PC-3 (cell line): ENCODE data around the gene PDSS2. TPM values are rescaled to one million over a fixed set of nuclear protein-coding genes. Genes with fewer than 3 reads are reported as not detected.

Experiments used
- ATAC-seq: fragments of 200-7000 bp; cut with Tn5 transposase; 2 replicates; pipeline ENCODE4 v1.9.1; 2020; ENCODE audit warnings: mild to moderate bottlenecking, moderate library complexity
- BruUV-seq: library from RNA; stranded (reverse); fragments of 400-500 nt; replicated peaks from 2 replicates; lab custom pipeline; 2021; lab: Mats Ljungman, UMichigan
- CTCF ChIA-PET: fragments of 300-600 bp; sonication (Branson Sonifier 250); formaldehyde crosslinking; loops from one replicate; lab custom pipeline; 2022; ENCODE audit warnings: antibody characterized with exemption; lab: Charles Lee
- POLR2A ChIA-PET: fragments of 300-600 bp; sonication (Branson Sonifier 250); formaldehyde crosslinking; loops from one replicate; lab custom pipeline; 2022; ENCODE audit warnings: antibody characterized with exemption; ENCODE audit not compliant: unreplicated experiment; lab: Charles Lee
- DNase-seq: peaks from one replicate; pipeline ENCODE4 v3.0.0-alpha.2; 2015
- H2AFZ ChIP-seq: fragments of 300-600 bp; sonication (generic); 2 replicates; pipeline ENCODE4 v1.6.0; 2016; ENCODE audit warnings: antibody characterized with exemption, low read length
- H3F3A ChIP-seq: fragments of 300-600 bp; sonication (generic); one replicate; pipeline ENCODE4 v1.6.0; 2017; ENCODE audit warnings: antibody characterized with exemption, low read length, control low read depth, mild to moderate bottlenecking; ENCODE audit not compliant: unreplicated experiment
- H3K27ac ChIP-seq: fragments of 300-600 bp; sonication (generic); 2 replicates; pipeline ENCODE4 v1.5.1; 2016; ENCODE audit warnings: mild to moderate bottlenecking, low read length
- H3K27me3 ChIP-seq: fragments of 300-600 bp; sonication (generic); 2 replicates; pipeline ENCODE4 v1.6.1; 2016; ENCODE audit warnings: low read length, mixed read lengths
- H3K36me3 ChIP-seq: fragments of 300-600 bp; sonication (generic); 2 replicates; pipeline ENCODE4 v1.6.1; 2016; ENCODE audit warnings: low read depth, mixed run types, low read length, mixed read lengths
- H3K4me1 ChIP-seq: fragments of 300-600 bp; sonication (generic); 2 replicates; pipeline ENCODE4 v1.5.1; 2016; ENCODE audit warnings: low read length; ENCODE audit not compliant: insufficient read depth
- H3K4me2 ChIP-seq: fragments of 300-600 bp; sonication (generic); 2 replicates; pipeline ENCODE4 v1.6.0; 2016; ENCODE audit warnings: low read length
- H3K4me3 ChIP-seq: fragments of 300-600 bp; sonication (generic); 2 replicates; pipeline ENCODE4 v1.5.1; 2016; ENCODE audit warnings: mild to moderate bottlenecking, low read length, mixed read lengths
- H3K79me2 ChIP-seq: fragments of 300-600 bp; sonication (generic); 2 replicates; pipeline ENCODE4 v1.6.1; 2017; ENCODE audit warnings: low read length, mixed read lengths
- H3K9ac ChIP-seq: fragments of 300-600 bp; sonication (generic); 2 replicates; pipeline ENCODE4 v1.6.0; 2016; ENCODE audit warnings: mild to moderate bottlenecking, low read length
- H3K9me2 ChIP-seq: fragments of 300-600 bp; sonication (generic); replicated peaks from 2 replicates; pipeline ENCODE4 v1.6.1; 2016; ENCODE audit warnings: mixed run types, low read length, mixed read lengths
- H3K9me3 ChIP-seq: fragments of 300-600 bp; sonication (generic); 2 replicates; pipeline ENCODE4 v1.6.1; 2016; ENCODE audit warnings: low read length, mixed read lengths
- H4K20me1 ChIP-seq: fragments of 300-600 bp; sonication (generic); 2 replicates; pipeline ENCODE4 v1.6.1; 2016; ENCODE audit warnings: low read length, mixed read lengths
- EZH2 ChIP-seq: fragments of 300-600 bp; sonication (generic); IDR thresholded peaks from one replicate; pipeline ENCODE4 v1.6.1; 2017; ENCODE audit warnings: antibody characterized with exemption, mild to moderate bottlenecking, low read length; ENCODE audit not compliant: unreplicated experiment
- EZH2phosphoT487 ChIP-seq: fragments of 300-600 bp; sonication (generic); IDR thresholded peaks from 2 replicates; pipeline ENCODE4 v1.6.1; 2018; ENCODE audit warnings: mild to moderate bottlenecking, antibody characterized with exemption, low read length, borderline replicate concordance
- intact Hi-C: fragments of 100-400 bp; cut with micrococcal nuclease; formaldehyde crosslinking; loops from 2 replicates; pipeline ENCODE4 v1.9.0; 2023
- total RNA-seq: library from RNA; depleted of rRNA; stranded (reverse); fragments of >200 nt; gene quantifications from 2 replicates; pipeline ENCODE4 v1.2.3, GENCODE V29; 2014
- TF ChIP-seq, protein P1 (sequence below): fragments of 300-600 bp; sonication (generic); conservative IDR thresholded peaks from 2 replicates; pipeline ENCODE4 v1.5.1; 2017; ENCODE audit warnings: antibody characterized with exemption, low read depth, mild to moderate bottlenecking, low read length

PDSS2 gene
- total RNA-seq, 1 experiment from 2014 or later = 6.6 TPM

DNA sequence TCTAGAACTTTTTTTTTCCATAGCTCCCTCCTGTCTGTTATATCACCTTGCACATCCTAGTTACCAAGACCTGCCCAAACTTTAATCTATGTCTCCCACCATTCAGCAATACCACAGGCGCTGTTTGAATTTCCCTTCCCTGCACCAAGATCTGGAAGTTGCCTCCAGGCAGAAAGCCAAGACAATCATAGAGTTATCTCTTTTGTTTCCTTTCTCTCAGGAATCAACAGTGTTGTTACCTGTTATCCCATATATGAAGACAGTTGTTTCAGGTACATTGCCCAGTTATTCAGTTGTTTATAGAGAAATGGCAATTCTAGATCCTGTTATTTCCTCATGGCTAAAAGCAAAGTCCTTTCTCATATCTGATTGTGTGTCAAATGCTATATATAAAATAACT lies 63.2 kb downstream of the PDSS2 start:
- intact Hi-C loops = no loop called here
- H3K4me3 ChIP-seq = no peak overlapping the region
- H3F3A ChIP-seq = no peaks in the 10 kb centered on the region
- H3K27ac ChIP-seq = no peak overlapping the region
- no peaks in the 10 kb centered on the region for H4K20me1 ChIP-seq
- BruUV-seq = no TSS peak
- TF ChIP-seq EZH2phosphoT487 = no peak
- TF ChIP-seq, protein P1, sequence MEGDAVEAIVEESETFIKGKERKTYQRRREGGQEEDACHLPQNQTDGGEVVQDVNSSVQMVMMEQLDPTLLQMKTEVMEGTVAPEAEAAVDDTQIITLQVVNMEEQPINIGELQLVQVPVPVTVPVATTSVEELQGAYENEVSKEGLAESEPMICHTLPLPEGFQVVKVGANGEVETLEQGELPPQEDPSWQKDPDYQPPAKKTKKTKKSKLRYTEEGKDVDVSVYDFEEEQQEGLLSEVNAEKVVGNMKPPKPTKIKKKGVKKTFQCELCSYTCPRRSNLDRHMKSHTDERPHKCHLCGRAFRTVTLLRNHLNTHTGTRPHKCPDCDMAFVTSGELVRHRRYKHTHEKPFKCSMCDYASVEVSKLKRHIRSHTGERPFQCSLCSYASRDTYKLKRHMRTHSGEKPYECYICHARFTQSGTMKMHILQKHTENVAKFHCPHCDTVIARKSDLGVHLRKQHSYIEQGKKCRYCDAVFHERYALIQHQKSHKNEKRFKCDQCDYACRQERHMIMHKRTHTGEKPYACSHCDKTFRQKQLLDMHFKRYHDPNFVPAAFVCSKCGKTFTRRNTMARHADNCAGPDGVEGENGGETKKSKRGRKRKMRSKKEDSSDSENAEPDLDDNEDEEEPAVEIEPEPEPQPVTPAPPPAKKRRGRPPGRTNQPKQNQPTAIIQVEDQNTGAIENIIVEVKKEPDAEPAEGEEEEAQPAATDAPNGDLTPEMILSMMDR = no peak
- no peak for TF ChIP-seq EZH2
- no peaks in the 10 kb centered on the region for H3K9me2 ChIP-seq
- CTCF ChIA-PET = no interaction called here
- H3K9me3 ChIP-seq = no peaks in the 10 kb centered on the region
- no peaks in the 10 kb centered on the region for H3K27me3 ChIP-seq
- DNase-seq (no peak), ATAC-seq (no peak)
- H3K4me1 ChIP-seq = no peaks in the 10 kb centered on the region
- H3K36me3 ChIP-seq = no peaks in the 10 kb centered on the region
- POLR2A ChIA-PET = no interaction called here
- H3K4me2 ChIP-seq = no peak overlapping the region
- no peak overlapping the region for H3K9ac ChIP-seq
- H3K79me2 ChIP-seq = no peaks in the 10 kb centered on the region
- no peak overlapping the region for H2AFZ ChIP-seq

DNA sequence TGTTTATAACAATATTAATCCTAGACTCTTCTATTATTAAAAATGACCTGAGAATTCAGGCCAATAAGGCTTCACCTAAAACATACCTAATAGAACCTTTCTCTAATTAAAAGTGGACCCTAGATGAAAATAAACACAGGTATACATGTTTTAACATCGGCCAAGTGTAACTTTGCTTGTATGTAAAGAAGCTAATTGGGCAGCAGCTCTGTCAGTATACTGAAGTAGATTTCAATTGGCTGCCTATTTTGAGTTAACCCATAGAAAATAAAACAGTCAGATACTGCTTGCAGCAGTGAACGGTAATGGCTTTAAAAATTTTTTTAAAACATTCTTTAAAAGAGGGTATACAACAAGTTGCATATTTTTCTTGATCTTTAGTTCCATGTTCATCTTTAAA lies 67.3 kb downstream of the PDSS2 start:
- Histone ChIP-seq H3K27me3 (no peaks in the 10 kb centered on the region), H3K4me2 (no peak overlapping the region), H4K20me1 (no peaks in the 10 kb centered on the region), H3K9ac (no peak overlapping the region), H3K36me3 (no peaks in the 10 kb centered on the region), H3K27ac (no peak overlapping the region), H3K79me2 (no peaks in the 10 kb centered on the region), H3F3A (no peaks in the 10 kb centered on the region), H3K9me2 (no peaks in the 10 kb centered on the region), H3K4me3 (no peak overlapping the region), H3K9me3 (no peaks in the 10 kb centered on the region), H3K4me1 (no peaks in the 10 kb centered on the region), H2AFZ (no peak overlapping the region)
- no peak for ATAC-seq
- BruUV-seq = no TSS peak
- TF ChIP-seq, protein P1 = no peak
- TF ChIP-seq EZH2phosphoT487 (no peak), EZH2 (no peak)
- intact Hi-C loops = no loop called here
- CTCF ChIA-PET = no interaction called here
- no peak for DNase-seq
- POLR2A ChIA-PET = no interaction called here

DNA sequence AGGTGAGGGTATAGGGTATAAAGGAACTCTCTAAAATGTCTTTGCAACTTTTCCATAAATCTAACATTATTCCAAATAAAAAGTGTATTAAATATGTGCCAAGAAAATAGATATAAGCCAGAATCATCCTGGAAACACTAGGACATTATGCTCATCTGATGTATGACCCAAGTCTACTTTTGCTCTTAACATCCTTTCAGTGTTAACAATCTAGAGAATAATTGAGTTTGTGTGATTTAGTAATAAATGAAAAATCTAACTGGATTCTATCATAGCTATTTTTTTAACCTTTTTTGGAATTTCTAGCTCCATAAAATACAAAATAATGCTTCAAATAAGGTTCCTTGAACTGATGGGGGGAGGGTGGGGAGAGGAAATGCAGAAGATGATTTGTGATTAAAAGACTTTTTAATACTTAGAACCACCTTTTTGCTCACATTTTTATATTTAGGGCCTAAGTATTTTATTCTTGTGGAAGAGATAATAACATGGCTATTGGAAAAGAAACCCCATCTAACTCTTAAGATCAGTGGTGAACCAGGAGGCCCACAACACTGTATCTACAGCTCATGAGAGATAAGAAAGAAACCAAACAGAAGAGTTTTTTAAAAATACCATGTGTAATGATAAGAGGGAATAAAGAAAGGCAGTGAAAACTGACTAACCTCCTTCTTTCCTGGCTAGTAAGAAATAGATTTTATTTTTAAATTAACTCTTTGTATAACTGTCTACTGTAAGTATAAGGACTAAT lies 68.5 kb downstream of the PDSS2 start:
- Histone ChIP-seq H3K36me3 (no peaks in the 10 kb centered on the region), H3K9ac (no peak overlapping the region), H3K9me2 (no peaks in the 10 kb centered on the region), H3K4me1 (0 out of 2 replicates have a peak, but pooled peaks cover 3% of the 10 kb centered on the region), H3K27me3 (no peaks in the 10 kb centered on the region), H2AFZ (no peak overlapping the region), H4K20me1 (no peaks in the 10 kb centered on the region), H3K4me2 (no peak overlapping the region), H3K27ac (no peak overlapping the region), H3F3A (no peaks in the 10 kb centered on the region), H3K9me3 (no peaks in the 10 kb centered on the region), H3K4me3 (no peak overlapping the region), H3K79me2 (no peaks in the 10 kb centered on the region)
- BruUV-seq = no TSS peak
- DNase-seq (no peak), ATAC-seq (no peak)
- intact Hi-C loops = no loop called here
- POLR2A ChIA-PET = interaction anchor here (0.5 kb wide), 1 partner anchor 31 kb away, joined by 9 read pairs; no protein-coding TSS in a partner anchor
- CTCF ChIA-PET = no interaction called here
- TF ChIP-seq, protein P1 = no peak
- TF ChIP-seq EZH2phosphoT487 = no peak
- TF ChIP-seq EZH2 = no peak
